Stomach (tissue), 9 donors: ENCODE results near the gene ASPN. TPM values are rescaled to one million over a fixed set of nuclear protein-coding genes. Genes with fewer than 3 reads are reported as not detected.

Experiments used
- DNase-seq, 2 donors: peaks; one replicate each; pipeline versions ENCODE4 v3.0.0 to v3.0.0-alpha.2; 2013 to 2019
- H3K27ac ChIP-seq, 5 donors: fragments of 200-600 bp in 4 of 5; sonication (generic) in 4 of 5; one replicate each; pipeline ENCODE4 v1.5.1; 2013 to 2019; ENCODE audit warnings: mild to moderate bottlenecking in 1 of 5, moderate library complexity in 1 of 5
- H3K27me3 ChIP-seq, 3 donors: fragments of 200-600 bp; sonication (generic); one replicate each; pipeline ENCODE4 v1.5.1; 2017 to 2019; ENCODE audit warnings: mixed run types in 1 of 3
- H3K36me3 ChIP-seq, 4 donors: fragments of 200-600 bp; sonication (generic); 1 replicate in 3 of 4; 2 replicates in 1 of 4; pipeline ENCODE4 v1.5.1; 2016 to 2019
- H3K4me1 ChIP-seq, 4 donors: fragments of 200-600 bp; sonication (generic); one replicate each; pipeline ENCODE4 v1.5.1; 2016 to 2019
- H3K4me3 ChIP-seq, 4 donors: fragments of 200-600 bp; sonication (generic) in 3 of 4; one replicate each; pipeline ENCODE4 v1.5.1; 2016 to 2019; ENCODE audit warnings: mild to moderate bottlenecking in 1 of 4
- H3K9me3 ChIP-seq, 4 donors: fragments of 200-600 bp; sonication (generic); one replicate each; pipeline ENCODE4 v1.5.1; 2016 to 2019
- CTCF ChIP-seq, 7 experiments: fragments of 450-650 bp in 4 of 7; fragments of 200-600 bp in 3 of 7; sonication (generic) in 3 of 7; IDR thresholded peaks; one replicate each; pipeline ENCODE4 v1.5.1; 2016 to 2019; ENCODE audit warnings: antibody characterized with exemption in 7 of 7, control low read depth in 2 of 7, mild to moderate bottlenecking in 1 of 7
- EP300 ChIP-seq: sonication (generic); formaldehyde crosslinking; IDR thresholded peaks from one replicate; pipeline ENCODE4 v1.6.1; 2017; ENCODE audit warnings: antibody characterized with exemption
- POLR2A ChIP-seq, 4 donors: fragments of 450-650 bp; IDR thresholded peaks; one replicate each; pipeline ENCODE4 v1.6.1; 2016; ENCODE audit warnings: antibody characterized with exemption in 4 of 4, control low read depth in 2 of 4, mild to moderate bottlenecking in 1 of 4, moderate library complexity in 1 of 4
- POLR2AphosphoS5 ChIP-seq, 3 donors: sonication (generic); formaldehyde crosslinking; IDR thresholded peaks; one replicate each; pipeline ENCODE4 v1.6.1; 2016; ENCODE audit warnings: antibody characterized with exemption in 3 of 3
- WGBS, 5 donors: extraction: QIAGEN DNeasy Blood & Tissue Kit in 3 of 5; methylation state at CpG; one replicate each; pipeline versions ENCODE4 v1.1.5 to v1.1.7; 2013 to 2018; 5-methylcytosine and 5-hydroxymethylcytosine counted together
- intact Hi-C: fragments of 100-400 bp; cut with DNase I; formaldehyde crosslinking; loops from one replicate; pipeline ENCODE4 v1.15.1; 2023; ENCODE audit warnings: low total_unique reads
- polyA plus RNA-seq, 3 donors: library from polyadenylated mRNA; stranded (reverse); fragments of 200-250 nt; gene quantifications; one replicate each; pipeline ENCODE4 v1.2.3, GENCODE V29; 2013
- total RNA-seq, 5 donors: library from RNA; depleted of rRNA; stranded (reverse); fragments of >200 nt; gene quantifications; one replicate each; pipeline versions ENCODE4 v1.1.0 to v1.2.3, GENCODE V29; 2014 to 2016
- donor health status: healthy with polysubstance abuse.
- donor health status: Bipolar disorder and iron deficiency.
- donor health status: healthy.

ASPN gene
- total and polyA plus RNA-seq, 8 donors = 0.29 to 179 (median 5.8) TPM

GRCh38 chr9:92506184-92506857 lies 24.0 kb upstream of the ASPN start:
- DNase-seq = peak in 1 of 2 donors; percentile 81
- H3K4me3 ChIP-seq = no peak overlapping the region
- peaks cover 4 to 55% (median 33%) of the 10 kb centered on the region in 4 donors for H3K4me1 ChIP-seq
- H3K27me3 ChIP-seq = no peaks in the 10 kb centered on the region
- intact Hi-C loops = no loop called here
- no peaks in the 10 kb centered on the region for H3K9me3 ChIP-seq
- peak; percentile 10 for TF ChIP-seq EP300
- TF ChIP-seq POLR2A (IDR thresholded peaks at IDR 0.05) = no peak
- peak; percentile 14 to 65 (median 20) for TF ChIP-seq POLR2AphosphoS5 (IDR thresholded peaks at IDR 0.05)
- TF ChIP-seq CTCF (IDR thresholded peaks at IDR 0.05) = no peak
- WGBS, 5 donors = 47 to 81% (median 76%) methylated on average over 3 of the region's 3 CpGs
- peak overlapping the region in 4 of 5 donors; percentile 34 to 78 (median 61) for H3K27ac ChIP-seq
- H3K36me3 ChIP-seq = no peaks in the 10 kb centered on the region

GRCh38 chr9:92504881-92505280 lies 22.6 kb upstream of the ASPN start:
- WGBS, 5 donors = 63 to 86% (median 77%) methylated on average over 2 of the region's 2 CpGs
- intact Hi-C loops = no loop called here
- DNase-seq = no peak

GRCh38 chr9:92503156-92503555 lies 20.9 kb upstream of the ASPN start:
- intact Hi-C loops = no loop called here
- Histone ChIP-seq H3K27me3 (no peaks in the 10 kb centered on the region), H3K4me1 (peaks cover 4 to 53% (median 34%) of the 10 kb centered on the region in 4 donors), H3K4me3 (no peak overlapping the region), H3K36me3 (no peaks in the 10 kb centered on the region), H3K27ac (no peak overlapping the region), H3K9me3 (no peaks in the 10 kb centered on the region)
- TF ChIP-seq POLR2A (IDR thresholded peaks at IDR 0.05) (no peak), POLR2AphosphoS5 (IDR thresholded peaks at IDR 0.05) (no peak), EP300 (no peak), CTCF (IDR thresholded peaks at IDR 0.05) (no peak)
- 86 to 95% (median 89%) methylated on average over 2 of the region's 2 CpGs for WGBS, 5 donors
- DNase-seq = no peak

More at GRCh38 chr9:92504881-92505280, 22.6 kb upstream of the ASPN start:
- H3K4me1 ChIP-seq = peaks cover 4 to 58% (median 35%) of the 10 kb centered on the region in 4 donors
- H3K36me3 ChIP-seq = no peaks in the 10 kb centered on the region
- H3K4me3 ChIP-seq = no peak overlapping the region
- no peaks in the 10 kb centered on the region for H3K27me3 ChIP-seq
- TF ChIP-seq POLR2AphosphoS5 (IDR thresholded peaks at IDR 0.05) (no peak), CTCF (IDR thresholded peaks at IDR 0.05) (no peak), EP300 (no peak), POLR2A (IDR thresholded peaks at IDR 0.05) (no peak)
- no peaks in the 10 kb centered on the region for H3K9me3 ChIP-seq
- H3K27ac ChIP-seq = peak overlapping the region in 3 of 5 donors; percentile 51 to 78 (median 71)

- H3K36me3 ChIP-seq = no peaks in the 10 kb centered on the region
- peaks cover 2 to 40% (median 22%) of the 10 kb centered on the region in 4 donors for H3K4me1 ChIP-seq
- H3K4me3 ChIP-seq = no peak overlapping the region
- peak overlapping the region in 3 of 5 donors; percentile 7 to 67 (median 54) for H3K27ac ChIP-seq
- TF ChIP-seq EP300 (no peak), CTCF (IDR thresholded peaks at IDR 0.05) (peak in 5 of 7 experiments; percentile 16 to 30 (median 21)), POLR2A (IDR thresholded peaks at IDR 0.05) (no peak), POLR2AphosphoS5 (IDR thresholded peaks at IDR 0.05) (peak; percentile 2 to 73 (median 34))
- peak; percentile 34 to 59 for DNase-seq
- H3K27me3 ChIP-seq = no peaks in the 10 kb centered on the region
- 67 to 81% (median 75%) methylated on average over 5 of the region's 5 CpGs for whole genome bisulfite sequencing, 5 donors
- no peaks in the 10 kb centered on the region for H3K9me3 ChIP-seq
- intact Hi-C loops = no loop called here
Observed at GRCh38 chr9:92501671-92502393, 19.5 kb upstream of the ASPN start.
